HuH-7 (cell line): ENCODE data around the gene ATP11A.

Experiments used
- DNase-seq: peaks from one replicate; pipeline ENCODE4 v3.0.0; 2011; ENCODE audit warnings: low spot score

ATP11A gene

GRCh38 chr13:112710855-112711527 is 21.2 kb downstream of the ATP11A start:
- no peak for DNase-seq

- DNase-seq = peak; percentile 78
These were observed 21.9 kb downstream of the ATP11A start for GRCh38 chr13:112711528-112712265.

GRCh38 chr13:112712451-112713207 is 22.8 kb downstream of the ATP11A start:
- DNase-seq = no peak

GRCh38 chr13:112713517-112714253 is 23.8 kb downstream of the ATP11A start:
- DNase-seq = no peak

GRCh38 chr13:112714376-112715174 is 24.7 kb downstream of the ATP11A start:
- no peak for DNase-seq

GRCh38 chr13:112715210-112715609 is 25.4 kb downstream of the ATP11A start:
- DNase-seq = no peak

- DNase-seq = no peak
These were observed 26.1 kb downstream of the ATP11A start for GRCh38 chr13:112715715-112716460.

GRCh38 chr13:112716461-112716820 is 26.6 kb downstream of the ATP11A start:
- no peak for DNase-seq

- DNase-seq = no peak
These were observed 27.1 kb downstream of the ATP11A start for GRCh38 chr13:112716841-112717520.

GRCh38 chr13:112718318-112718717 is 28.5 kb downstream of the ATP11A start:
- no peak for DNase-seq

GRCh38 chr13:112719016-112719415 is 29.2 kb downstream of the ATP11A start:
- DNase-seq = no peak

GRCh38 chr13:112719556-112719955 is 29.7 kb downstream of the ATP11A start:
- DNase-seq = no peak

- DNase-seq = no peak
These were observed 30.4 kb downstream of the ATP11A start for GRCh38 chr13:112720251-112720650.

GRCh38 chr13:112720814-112721197 is 31.0 kb downstream of the ATP11A start:
- DNase-seq = no peak

GRCh38 chr13:112721198-112722104 is 31.6 kb downstream of the ATP11A start:
- DNase-seq = peak; percentile 78

GRCh38 chr13:112722433-112723263 is 32.8 kb downstream of the ATP11A start:
- DNase-seq = peak; percentile 80

GRCh38 chr13:112723771-112724170 is 33.9 kb downstream of the ATP11A start:
- DNase-seq = no peak

- no peak for DNase-seq
These were observed 35.0 kb downstream of the ATP11A start for GRCh38 chr13:112724788-112725345.
